ENCODE data around the gene MAP7.
"Not testable (repeated sequence)": the region's sequence is repeated elsewhere in the genome, so short reads cannot be mapped to it uniquely, and the experiment has no call there.

The MAP7 gene

DNA sequence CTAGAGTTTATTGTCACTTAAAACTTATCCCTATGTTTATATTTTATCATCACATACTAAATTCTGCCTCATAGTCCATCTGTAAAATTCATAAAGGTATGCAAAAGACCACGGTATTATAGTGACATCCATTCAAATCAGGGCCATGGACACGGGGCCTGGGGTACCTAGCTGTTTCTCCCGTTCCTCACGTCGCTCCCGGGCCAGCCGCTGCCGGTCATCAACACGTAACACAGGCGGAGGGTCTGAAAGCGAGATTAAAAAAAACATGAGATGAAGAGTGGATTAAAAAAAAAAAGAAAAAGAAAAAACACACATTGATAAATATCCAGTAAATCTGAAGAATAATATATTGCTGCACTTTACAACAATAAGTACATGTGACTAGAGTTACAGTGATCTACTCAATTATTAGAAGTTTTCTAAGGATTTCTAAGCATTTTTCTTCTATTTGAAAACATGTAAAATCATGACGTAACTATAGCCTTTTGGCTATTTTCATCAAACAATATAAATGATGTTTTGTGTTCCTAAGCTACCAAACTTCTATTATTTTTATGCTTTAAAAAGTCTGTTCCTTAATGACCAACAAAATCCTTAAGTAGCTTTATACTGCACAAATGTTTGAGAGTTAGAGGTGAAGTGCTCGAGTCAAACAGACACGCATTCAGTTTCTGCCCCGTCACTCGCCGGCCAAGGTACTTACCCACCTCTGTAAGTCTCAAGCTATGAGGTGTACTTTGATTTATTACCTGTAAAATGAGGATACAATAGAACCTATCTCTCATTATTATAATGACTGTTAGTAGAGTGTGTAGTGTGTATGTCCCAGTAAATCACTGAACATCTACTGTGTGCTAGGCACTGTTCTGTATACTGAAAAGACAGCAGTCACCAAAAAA is 138.5 kb downstream of the MAP7 start:
- DNase-seq: no peak

GRCh38 chr6:136411025-136411325 is 139.2 kb downstream of the MAP7 start:
- no peak for DNase-seq

DNA sequence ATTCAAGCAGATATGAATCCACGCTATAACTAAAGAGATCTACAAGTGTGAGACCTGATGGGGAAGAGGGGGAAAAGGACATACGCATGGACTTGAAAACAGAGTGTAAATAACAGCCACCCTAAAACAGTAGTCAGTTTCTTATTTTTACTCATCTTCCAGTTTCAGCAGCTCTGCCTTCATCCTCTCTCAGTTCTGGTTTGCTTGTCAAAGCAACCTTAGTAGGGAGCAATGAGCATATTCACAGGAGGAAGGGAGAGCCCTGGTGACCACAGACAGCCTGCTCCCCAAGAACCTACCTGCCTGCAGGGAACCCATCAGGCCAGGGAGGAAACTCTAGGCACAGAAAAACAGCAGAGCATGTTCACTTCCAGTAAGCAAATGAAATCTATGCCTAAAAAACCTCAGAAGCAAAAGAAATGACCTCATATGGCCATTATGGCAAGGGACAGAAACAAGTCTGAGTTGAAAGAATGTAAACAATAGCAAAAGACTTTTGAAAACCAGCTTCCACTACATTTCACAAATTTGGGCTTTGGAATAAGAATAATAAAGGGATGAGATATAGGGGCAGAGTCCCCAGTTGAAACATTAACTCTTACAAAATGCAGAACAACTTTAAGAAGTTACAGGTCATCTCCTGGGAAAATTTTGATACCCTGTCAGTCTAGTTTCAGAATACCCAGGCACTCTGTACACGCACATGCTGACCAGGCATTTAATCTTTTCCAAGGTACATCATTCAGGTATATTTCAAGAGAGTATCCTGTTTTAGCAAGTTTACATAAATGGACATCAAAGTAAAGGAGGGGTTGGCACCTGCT is 139.8 kb downstream of the MAP7 start:
- DNase-seq: no peak

- DNase-seq: no peak
Measured at GRCh38 chr6:136409597-136409996, 140.6 kb downstream of the MAP7 start.

DNA sequence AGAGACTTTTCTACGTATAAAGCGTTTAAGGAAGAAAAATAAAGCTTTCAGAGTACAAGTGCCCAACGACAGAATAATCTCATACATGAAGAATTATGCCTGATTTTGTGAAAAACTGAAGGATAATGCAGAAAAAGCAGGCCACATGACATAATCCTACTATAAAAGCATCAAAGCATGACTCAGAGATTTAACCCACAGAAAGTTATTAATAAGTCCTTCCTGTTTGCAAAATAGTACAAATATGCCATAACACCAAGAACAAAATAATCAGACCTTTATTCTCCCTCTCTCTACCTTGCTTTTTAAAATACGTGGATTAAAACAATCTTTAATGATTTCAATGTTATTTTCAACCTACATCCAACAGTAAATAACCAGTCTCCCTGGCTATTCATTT is 142.0 kb downstream of the MAP7 start:
- no peak for DNase-seq

GRCh38 chr6:136405420-136406029 is 144.7 kb downstream of the MAP7 start:
- DNase-seq: no peak

- no peak for DNase-seq
Measured at GRCh38 chr6:136404627-136405419, 145.4 kb downstream of the MAP7 start.

GRCh38 chr6:136404007-136404406 is 146.2 kb downstream of the MAP7 start:
- DNase-seq: no peak

DNA sequence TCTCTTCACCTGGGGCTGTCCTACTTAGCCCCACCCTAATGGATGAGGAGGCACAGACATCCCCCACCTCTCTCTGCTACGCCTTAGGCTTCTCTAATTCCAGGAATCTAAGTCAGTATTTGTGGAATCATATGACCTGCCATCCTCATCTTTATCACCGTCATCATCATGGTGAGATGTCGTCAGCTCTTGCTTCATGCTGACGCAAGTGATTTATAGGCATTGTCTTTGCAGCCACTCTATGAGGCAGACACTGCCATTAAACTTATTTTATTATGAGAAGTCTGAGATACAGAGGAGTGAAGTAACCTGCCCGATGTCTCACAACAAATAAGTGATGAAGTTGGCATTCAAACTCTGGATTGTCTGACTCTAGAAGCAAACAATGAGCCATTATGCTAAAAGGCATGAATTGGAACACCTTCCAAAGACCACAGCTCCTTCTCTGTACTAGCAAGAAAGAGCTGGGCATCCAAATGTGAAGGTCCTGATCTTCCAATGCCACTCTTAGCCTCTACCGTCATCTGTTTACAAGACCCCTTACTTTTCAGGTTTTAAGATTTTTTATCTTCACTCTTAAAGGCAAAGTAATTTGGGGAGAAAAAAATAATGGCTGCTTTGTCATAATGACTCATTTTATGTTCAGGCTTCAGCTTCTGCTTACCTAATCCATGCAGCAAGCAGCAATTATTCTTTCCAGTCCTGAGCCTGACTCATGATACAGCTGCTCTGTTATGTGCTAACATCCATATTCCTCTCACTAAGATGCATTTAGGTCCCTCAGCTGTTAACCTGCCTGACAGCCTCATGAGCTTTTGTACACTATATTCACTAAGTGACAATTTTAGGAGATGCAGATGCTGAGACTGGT is 146.9 kb downstream of the MAP7 start:
- DNase-seq: no peak

DNA sequence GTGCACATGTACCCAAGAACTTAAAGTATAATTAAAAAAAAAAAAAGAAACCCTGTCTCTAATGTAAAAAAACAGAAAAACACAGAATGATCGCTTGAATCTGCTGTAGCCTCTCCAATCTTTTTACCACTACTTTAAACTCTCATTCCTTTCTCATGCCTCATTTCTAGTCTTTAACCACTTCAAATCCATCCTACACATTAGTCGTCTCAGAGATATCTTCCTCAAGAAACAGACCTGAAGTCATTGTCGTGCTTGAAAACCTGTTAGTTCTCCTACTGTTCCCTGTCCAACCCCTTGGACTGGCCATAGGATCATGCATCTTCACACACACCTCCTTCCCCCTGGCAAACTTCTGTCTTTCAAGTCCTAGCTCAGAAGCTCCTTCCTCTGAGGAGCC is 148.5 kb downstream of the MAP7 start:
- no peak for DNase-seq

DNA sequence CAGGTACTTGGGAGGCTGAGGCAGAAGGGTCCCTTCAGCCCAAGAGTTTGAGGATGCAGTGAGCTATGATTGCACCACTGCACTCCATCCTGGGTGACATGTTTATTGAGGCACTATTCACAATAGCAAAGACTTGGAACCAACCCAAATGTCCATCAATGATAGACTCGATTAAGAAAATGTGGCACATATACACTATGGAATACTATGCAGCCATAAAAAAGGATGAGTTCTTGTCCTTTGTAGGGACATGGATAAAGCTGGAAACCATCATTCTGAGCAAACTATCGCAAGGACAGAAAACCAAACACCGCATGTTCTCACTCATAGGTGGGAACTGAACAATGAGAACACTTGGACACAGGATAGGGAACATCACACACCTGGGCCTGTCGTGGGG is 149.0 kb downstream of the MAP7 start:
- DNase-seq: not testable (repeated sequence)

GRCh38 chr6:136398453-136398852 is 151.8 kb downstream of the MAP7 start:
- no peak for DNase-seq

- no peak for DNase-seq
Measured at GRCh38 chr6:136396908-136397307, 153.3 kb downstream of the MAP7 start.

GRCh38 chr6:136390959-136391358 is 159.3 kb downstream of the MAP7 start:
- not testable (repeated sequence) for DNase-seq

- no peak for DNase-seq
Measured at GRCh38 chr6:136387316-136387715, 162.9 kb downstream of the MAP7 start.

DNA sequence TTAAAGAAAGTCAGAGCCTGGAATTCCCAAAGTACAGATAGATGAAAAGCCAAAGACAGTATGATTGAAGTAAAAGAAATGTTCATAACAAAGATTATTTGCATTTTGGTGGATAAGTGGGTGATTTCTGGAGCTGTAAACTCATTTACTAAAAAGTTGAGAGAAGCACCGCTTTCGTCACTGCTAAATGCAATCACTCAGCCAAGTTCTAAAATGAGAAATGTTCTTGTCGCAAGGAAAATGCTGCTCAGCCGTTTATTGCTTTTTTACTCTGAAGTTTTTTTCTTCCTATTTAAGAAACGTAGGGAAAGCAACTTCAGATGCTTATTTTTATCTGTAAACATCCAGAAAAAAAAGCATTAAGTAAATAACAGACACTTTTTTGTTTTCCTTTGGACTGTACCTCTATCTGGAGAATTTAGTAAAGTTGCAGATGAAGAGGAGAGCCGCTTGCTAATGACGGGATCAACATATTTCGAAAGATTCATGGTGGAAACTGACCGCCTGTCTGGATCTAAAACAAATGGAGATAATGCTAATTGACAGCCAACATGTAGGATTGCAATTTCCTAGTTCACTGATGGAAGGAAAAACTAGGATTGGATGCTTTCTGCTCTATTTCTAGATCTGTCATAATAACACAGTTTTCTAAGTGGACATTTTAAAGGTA is 166.8 kb downstream of the MAP7 start:
- no peak for DNase-seq

- no peak for DNase-seq
Measured at GRCh38 chr6:136382676-136383252, 167.5 kb downstream of the MAP7 start.

DNA sequence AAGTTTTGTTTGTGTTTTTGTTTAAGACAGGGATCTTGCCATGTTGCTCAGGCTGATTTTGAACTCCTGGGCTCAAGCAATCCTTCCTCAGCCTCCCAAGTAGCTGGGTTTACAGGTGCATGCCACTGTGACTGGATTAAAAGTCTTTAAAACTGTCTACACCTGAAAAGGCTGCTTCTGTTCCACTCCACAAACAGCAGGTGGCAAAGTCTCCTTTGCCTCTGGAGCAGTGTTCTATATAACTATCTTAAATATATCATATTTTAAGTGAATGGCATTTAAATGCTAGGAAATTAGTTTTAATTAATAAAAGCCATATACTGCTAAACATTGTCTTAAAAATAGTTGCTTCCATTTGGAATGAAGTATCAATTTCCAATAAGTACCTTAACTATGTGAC is 171.3 kb downstream of the MAP7 start:
- DNase-seq: no peak

GRCh38 chr6:136375836-136376235 is 174.4 kb downstream of the MAP7 start:
- not testable (repeated sequence) for DNase-seq

DNA sequence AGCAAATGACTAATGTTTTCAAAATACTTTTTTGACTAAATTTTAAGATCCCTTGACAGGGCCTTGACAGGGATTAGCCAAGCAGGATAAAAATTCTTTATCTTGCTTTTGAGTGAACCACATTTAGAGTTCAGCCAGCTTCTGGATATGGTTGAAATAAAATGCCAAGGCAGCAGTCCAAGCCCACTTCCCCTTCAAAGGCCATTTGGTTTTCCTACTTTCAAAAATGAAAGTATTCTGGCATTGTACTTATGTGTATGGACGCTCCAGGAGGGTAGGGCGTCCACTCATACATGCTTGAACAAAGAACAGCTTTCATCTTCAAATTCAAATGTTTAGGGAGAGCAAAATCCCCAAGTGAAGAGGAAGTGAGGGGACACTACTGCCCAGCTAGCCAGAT is 178.3 kb downstream of the MAP7 start:
- DNase-seq: no peak
